ENCODE data around the gene IGFBP3. TPM values are rescaled to one million over a fixed set of nuclear protein-coding genes. Genes with fewer than 3 reads are reported as not detected.

IGFBP3 gene
- total and polyA plus RNA-seq, 2 of the 13 experiments (the other 11 are each of a cell fraction or from before 2014, with no cell fraction given): 57.5 TPM; not detected in 1

DNA sequence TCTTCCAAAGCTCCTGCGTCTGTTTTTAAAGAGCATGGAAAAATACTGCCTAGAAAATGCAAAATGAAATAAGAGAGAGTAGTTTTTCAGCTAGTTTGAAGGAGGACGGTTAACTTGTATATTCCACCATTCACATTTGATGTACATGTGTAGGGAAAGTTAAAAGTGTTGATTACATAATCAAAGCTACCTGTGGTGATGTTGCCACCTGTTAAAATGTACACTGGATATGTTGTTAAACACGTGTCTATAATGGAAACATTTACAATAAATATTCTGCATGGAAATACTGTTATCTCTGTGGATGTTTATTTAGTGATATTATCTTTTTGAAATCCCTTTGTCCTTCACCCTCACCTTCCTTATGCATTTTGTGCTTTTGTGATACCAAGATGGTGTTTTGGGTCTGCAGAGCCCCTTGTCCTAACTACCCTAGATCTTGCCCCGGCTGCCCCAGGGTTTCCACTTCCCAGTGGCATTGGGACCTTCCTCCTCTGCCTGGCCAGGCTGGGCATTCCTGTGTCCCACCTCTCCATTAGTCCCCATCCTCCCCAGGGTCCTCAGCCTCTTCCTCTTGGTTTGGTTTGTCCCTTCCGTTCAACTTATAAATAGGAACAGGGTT lies 27.6 kb downstream of the IGFBP3 start (continued):
- TF ChIP-seq, protein P1, sequence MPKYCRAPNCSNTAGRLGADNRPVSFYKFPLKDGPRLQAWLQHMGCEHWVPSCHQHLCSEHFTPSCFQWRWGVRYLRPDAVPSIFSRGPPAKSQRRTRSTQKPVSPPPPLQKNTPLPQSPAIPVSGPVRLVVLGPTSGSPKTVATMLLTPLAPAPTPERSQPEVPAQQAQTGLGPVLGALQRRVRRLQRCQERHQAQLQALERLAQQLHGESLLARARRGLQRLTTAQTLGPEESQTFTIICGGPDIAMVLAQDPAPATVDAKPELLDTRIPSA (CRISPR knock-in tag; IDR thresholded peaks at IDR 0.05; ENCODE audit: borderline replicate concordance): no peak
- TF ChIP-seq, protein P2, sequence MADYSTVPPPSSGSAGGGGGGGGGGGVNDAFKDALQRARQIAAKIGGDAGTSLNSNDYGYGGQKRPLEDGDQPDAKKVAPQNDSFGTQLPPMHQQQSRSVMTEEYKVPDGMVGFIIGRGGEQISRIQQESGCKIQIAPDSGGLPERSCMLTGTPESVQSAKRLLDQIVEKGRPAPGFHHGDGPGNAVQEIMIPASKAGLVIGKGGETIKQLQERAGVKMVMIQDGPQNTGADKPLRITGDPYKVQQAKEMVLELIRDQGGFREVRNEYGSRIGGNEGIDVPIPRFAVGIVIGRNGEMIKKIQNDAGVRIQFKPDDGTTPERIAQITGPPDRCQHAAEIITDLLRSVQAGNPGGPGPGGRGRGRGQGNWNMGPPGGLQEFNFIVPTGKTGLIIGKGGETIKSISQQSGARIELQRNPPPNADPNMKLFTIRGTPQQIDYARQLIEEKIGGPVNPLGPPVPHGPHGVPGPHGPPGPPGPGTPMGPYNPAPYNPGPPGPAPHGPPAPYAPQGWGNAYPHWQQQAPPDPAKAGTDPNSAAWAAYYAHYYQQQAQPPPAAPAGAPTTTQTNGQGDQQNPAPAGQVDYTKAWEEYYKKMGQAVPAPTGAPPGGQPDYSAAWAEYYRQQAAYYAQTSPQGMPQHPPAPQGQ (CRISPR knock-in tag; IDR thresholded peaks at IDR 0.05; ENCODE audit: borderline replicate concordance): peak; percentile 100
- TF ChIP-seq, protein P3, sequence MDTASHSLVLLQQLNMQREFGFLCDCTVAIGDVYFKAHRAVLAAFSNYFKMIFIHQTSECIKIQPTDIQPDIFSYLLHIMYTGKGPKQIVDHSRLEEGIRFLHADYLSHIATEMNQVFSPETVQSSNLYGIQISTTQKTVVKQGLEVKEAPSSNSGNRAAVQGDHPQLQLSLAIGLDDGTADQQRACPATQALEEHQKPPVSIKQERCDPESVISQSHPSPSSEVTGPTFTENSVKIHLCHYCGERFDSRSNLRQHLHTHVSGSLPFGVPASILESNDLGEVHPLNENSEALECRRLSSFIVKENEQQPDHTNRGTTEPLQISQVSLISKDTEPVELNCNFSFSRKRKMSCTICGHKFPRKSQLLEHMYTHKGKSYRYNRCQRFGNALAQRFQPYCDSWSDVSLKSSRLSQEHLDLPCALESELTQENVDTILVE (CRISPR knock-in tag; IDR thresholded peaks at IDR 0.05): no peak
- TF ChIP-seq, protein P4, sequence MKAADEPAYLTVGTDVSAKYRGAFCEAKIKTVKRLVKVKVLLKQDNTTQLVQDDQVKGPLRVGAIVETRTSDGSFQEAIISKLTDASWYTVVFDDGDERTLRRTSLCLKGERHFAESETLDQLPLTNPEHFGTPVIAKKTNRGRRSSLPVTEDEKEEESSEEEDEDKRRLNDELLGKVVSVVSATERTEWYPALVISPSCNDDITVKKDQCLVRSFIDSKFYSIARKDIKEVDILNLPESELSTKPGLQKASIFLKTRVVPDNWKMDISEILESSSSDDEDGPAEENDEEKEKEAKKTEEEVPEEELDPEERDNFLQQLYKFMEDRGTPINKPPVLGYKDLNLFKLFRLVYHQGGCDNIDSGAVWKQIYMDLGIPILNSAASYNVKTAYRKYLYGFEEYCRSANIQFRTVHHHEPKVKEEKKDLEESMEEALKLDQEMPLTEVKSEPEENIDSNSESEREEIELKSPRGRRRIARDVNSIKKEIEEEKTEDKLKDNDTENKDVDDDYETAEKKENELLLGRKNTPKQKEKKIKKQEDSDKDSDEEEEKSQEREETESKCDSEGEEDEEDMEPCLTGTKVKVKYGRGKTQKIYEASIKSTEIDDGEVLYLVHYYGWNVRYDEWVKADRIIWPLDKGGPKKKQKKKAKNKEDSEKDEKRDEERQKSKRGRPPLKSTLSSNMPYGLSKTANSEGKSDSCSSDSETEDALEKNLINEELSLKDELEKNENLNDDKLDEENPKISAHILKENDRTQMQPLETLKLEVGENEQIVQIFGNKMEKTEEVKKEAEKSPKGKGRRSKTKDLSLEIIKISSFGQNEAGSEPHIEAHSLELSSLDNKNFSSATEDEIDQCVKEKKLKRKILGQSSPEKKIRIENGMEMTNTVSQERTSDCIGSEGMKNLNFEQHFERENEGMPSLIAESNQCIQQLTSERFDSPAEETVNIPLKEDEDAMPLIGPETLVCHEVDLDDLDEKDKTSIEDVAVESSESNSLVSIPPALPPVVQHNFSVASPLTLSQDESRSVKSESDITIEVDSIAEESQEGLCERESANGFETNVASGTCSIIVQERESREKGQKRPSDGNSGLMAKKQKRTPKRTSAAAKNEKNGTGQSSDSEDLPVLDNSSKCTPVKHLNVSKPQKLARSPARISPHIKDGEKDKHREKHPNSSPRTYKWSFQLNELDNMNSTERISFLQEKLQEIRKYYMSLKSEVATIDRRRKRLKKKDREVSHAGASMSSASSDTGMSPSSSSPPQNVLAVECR (CRISPR knock-in tag; IDR thresholded peaks at IDR 0.05; ENCODE audit: borderline replicate concordance): no peak
- TF ChIP-seq ESRRA (CRISPR knock-in tag; IDR thresholded peaks at IDR 0.05; ENCODE audit: low read depth) (peak; percentile 2; the same call in 1 of the 2 replicates), ETV5 (CRISPR knock-in tag; IDR thresholded peaks at IDR 0.05; ENCODE audit: borderline replicate concordance) (peak; percentile 48; the same call in 1 of the 2 replicates), ZNF121 (CRISPR knock-in tag; IDR thresholded peaks at IDR 0.05) (no peak), ZNF839 (CRISPR knock-in tag; IDR thresholded peaks at IDR 0.05; ENCODE audit: borderline replicate concordance) (no peak), ZNF251 (CRISPR knock-in tag; IDR thresholded peaks at IDR 0.05) (no peak), POLR2G (IDR thresholded peaks at IDR 0.05; ENCODE audit: low read depth, low read length) (no peak), FIP1L1 (IDR thresholded peaks at IDR 0.05; ENCODE audit: borderline replicate concordance, insufficient read depth, low read depth, low read length) (no peak), PTBP1 (IDR thresholded peaks at IDR 0.05; ENCODE audit: low read depth, low read length, poor library complexity, severe bottlenecking) (no peak), SP140L (CRISPR knock-in tag; IDR thresholded peaks at IDR 0.05; ENCODE audit: borderline replicate concordance) (no peak), FLYWCH1 (CRISPR knock-in tag; IDR thresholded peaks at IDR 0.05) (no peak), ZNF775 (CRISPR knock-in tag; IDR thresholded peaks at IDR 0.05; ENCODE audit: borderline replicate concordance) (no peak), MAFF (IDR thresholded peaks at IDR 0.05; ENCODE audit: low read depth, low read length) (no peak)
- TF ChIP-seq, protein P5, sequence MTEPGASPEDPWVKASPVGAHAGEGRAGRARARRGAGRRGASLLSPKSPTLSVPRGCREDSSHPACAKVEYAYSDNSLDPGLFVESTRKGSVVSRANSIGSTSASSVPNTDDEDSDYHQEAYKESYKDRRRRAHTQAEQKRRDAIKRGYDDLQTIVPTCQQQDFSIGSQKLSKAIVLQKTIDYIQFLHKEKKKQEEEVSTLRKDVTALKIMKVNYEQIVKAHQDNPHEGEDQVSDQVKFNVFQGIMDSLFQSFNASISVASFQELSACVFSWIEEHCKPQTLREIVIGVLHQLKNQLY (CRISPR knock-in tag; IDR thresholded peaks at IDR 0.05): 0 out of 2 replicates have a peak, but pooled peaks have one; percentile 11
- TF ChIP-seq, protein P6, sequence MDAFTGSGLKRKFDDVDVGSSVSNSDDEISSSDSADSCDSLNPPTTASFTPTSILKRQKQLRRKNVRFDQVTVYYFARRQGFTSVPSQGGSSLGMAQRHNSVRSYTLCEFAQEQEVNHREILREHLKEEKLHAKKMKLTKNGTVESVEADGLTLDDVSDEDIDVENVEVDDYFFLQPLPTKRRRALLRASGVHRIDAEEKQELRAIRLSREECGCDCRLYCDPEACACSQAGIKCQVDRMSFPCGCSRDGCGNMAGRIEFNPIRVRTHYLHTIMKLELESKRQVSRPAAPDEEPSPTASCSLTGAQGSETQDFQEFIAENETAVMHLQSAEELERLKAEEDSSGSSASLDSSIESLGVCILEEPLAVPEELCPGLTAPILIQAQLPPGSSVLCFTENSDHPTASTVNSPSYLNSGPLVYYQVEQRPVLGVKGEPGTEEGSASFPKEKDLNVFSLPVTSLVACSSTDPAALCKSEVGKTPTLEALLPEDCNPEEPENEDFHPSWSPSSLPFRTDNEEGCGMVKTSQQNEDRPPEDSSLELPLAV (CRISPR knock-in tag; conservative IDR thresholded peaks at IDR 0.05; ENCODE audit: low read depth): no peak

Measured in HepG2 (cell line).